Activated gamma-delta T cell treated with anti-CD3 and anti-CD28 coated beads, Interleukin-2, amount 50 U/mL, for 16 hours (primary cell): ENCODE data around the gene RNF19B.

Experiments used
- DNase-seq: peaks from one replicate; pipeline ENCODE4 v3.0.0-alpha.2; 2020; ENCODE audit warnings: low read depth

The RNF19B gene

GRCh38 chr1:32965251-32965747 lies 690 bp upstream of the RNF19B start:
- DNase-seq: no peak

GRCh38 chr1:32963746-32964460 lies 706 bp downstream of the RNF19B start:
- DNase-seq: peak; percentile 58

- no peak for DNase-seq
These were observed 2.2 kb downstream of the RNF19B start for GRCh38 chr1:32962248-32962896.

DNA sequence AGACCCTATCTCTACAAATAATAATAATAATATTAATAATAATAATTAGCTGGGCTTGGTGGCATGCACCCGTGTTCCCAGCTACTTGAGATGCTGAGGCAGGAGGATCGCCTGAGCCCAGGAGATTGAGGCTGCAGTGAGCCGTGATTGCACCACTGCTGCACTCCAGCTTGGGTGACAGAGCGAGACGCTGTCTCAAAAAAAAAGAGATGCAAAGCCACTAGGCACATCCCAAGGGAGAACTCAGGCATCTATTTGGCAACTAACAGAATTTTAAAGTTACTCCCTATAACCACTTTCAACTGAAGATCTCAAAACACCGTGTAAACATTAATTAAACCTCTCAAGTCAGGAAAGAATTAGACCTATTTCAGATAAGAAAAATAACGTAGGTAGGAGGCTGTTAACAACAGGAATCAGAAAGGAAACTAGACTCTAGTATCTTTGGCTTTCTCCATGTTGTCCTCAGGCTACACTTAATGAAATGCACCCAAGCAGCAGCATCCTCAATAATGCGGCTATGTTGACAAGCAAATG lies 3.7 kb downstream of the RNF19B start:
- no peak for DNase-seq

GRCh38 chr1:32960342-32960741 lies 4.3 kb downstream of the RNF19B start:
- no peak for DNase-seq

- DNase-seq: no peak
These were observed 5.8 kb downstream of the RNF19B start for GRCh38 chr1:32958827-32959226.

GRCh38 chr1:32957017-32957416 lies 7.6 kb downstream of the RNF19B start:
- DNase-seq: no peak

DNA sequence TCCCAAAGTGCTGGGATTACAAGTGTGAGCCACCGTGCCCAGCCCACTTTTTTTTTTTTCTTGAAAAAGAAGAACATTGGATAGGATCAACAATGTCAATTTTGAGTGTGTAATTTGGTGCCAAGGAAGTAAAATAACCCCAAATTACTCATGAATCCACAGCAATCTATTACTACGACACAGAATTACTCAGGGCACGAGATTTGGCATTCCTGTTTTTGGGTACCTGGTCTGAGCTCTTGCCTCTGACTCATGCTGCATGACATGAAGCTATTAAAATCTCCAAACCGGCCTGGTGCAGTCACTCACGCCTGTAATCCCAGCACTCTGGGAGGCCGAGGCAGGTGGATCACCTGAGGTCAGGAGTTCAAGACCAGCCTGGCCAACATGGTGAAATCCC lies 10.4 kb downstream of the RNF19B start:
- DNase-seq: no peak

DNA sequence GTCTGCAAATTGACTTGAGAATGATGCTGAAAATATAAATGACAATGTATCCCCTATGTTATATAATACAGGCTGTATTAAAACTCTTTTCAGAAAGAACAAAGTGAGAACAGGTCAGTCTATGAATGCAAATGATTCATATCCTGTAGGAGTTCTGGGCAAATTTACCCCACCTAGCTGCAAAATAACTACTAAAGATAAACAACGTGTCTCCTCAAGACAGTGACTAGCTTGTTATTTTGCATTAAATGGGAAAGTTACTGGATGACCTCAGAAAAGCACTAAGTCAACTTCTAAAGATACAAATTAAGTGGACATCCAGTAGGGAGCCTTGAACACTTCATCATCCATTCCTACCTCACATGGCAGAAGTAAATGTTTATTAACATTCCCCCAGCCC lies 11.1 kb downstream of the RNF19B start:
- no peak for DNase-seq

DNA sequence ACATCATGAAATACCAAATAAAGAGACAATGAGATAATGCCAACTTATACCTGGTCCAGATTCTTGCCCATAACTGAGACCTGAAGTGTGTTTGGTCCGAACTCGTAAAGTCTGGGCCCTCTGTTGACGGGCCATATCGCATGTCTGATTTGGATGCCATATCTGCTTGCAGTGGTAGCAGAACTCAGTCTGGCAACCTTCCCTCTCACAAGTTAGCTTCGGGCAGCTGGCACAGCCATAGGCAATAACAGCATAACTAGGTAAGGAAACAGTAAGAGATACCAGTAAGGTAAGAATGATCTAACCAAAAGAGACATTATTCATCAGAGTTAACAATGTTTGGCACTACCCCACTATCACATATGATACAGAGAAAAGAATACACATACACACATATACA lies 15.1 kb downstream of the RNF19B start:
- no peak for DNase-seq

DNA sequence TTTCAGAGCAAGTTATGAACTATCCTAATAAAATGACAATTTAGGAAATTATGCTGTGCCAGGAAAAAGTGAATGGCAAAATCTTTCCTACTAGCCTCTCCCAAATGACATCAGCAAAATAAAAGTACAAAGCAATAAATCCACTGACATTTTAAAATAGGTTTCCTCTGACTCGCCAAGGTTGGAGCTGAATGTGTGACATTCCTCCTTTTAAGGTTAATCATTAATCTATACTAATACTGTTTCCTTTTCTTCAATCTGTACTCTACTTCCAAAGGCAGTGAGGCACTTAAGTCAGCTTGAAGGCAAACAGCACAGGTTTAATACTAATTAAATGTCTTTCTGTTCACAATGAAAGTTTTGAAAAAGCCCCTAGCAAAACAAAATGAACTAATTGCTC lies 15.7 kb downstream of the RNF19B start:
- no peak for DNase-seq

- DNase-seq: no peak
These were observed 16.3 kb downstream of the RNF19B start for GRCh38 chr1:32948390-32948722.

GRCh38 chr1:32947669-32948389 lies 16.8 kb downstream of the RNF19B start:
- no peak for DNase-seq

GRCh38 chr1:32946413-32946812 lies 18.2 kb downstream of the RNF19B start:
- no peak for DNase-seq

DNA sequence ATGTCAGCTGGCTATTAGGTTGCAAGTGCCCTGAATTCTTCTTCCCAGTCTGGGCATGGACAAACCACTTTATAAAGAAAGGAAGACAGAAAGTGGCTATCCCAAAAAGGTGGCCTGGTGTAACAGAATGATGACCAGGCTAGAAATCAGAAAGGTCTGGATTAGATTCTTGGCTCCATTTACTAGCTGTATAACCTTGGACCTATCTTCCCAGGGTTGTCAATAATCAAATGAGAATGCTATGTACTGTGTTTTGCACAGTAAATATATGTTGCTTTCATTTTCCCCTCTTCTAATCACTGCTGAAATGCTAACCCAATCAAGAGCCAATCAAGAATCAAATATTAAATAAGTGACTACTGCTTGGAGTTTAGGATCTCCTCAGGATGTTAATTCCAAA lies 20.4 kb downstream of the RNF19B start:
- no peak for DNase-seq

- no peak for DNase-seq
These were observed 24.8 kb downstream of the RNF19B start for GRCh38 chr1:32939655-32940371.

- no peak for DNase-seq
These were observed 27.5 kb downstream of the RNF19B start for GRCh38 chr1:32937061-32937460.

GRCh38 chr1:32934535-32934934 lies 30.1 kb downstream of the RNF19B start:
- no peak for DNase-seq

- no peak for DNase-seq
These were observed 30.8 kb downstream of the RNF19B start for GRCh38 chr1:32933742-32934322.

GRCh38 chr1:32931760-32932159 lies 32.8 kb downstream of the RNF19B start:
- DNase-seq: no peak

- no peak for DNase-seq
These were observed 35.2 kb downstream of the RNF19B start for GRCh38 chr1:32929366-32929765.

GRCh38 chr1:32928715-32929114 lies 35.9 kb downstream of the RNF19B start:
- DNase-seq: no peak
